CD4-positive, alpha-beta T cell treated with Interferon gamma for 1 hour (primary cell): Measurements from ENCODE around the gene CARS2.
"Not testable (repeated sequence)": the region's sequence is repeated elsewhere in the genome, so short reads cannot be mapped to it uniquely, and the experiment has no call there.

Source experiments
- DNase-seq: peaks from one replicate; pipeline ENCODE4 v3.0.0-alpha.2; 2020

Gene CARS2

DNA sequence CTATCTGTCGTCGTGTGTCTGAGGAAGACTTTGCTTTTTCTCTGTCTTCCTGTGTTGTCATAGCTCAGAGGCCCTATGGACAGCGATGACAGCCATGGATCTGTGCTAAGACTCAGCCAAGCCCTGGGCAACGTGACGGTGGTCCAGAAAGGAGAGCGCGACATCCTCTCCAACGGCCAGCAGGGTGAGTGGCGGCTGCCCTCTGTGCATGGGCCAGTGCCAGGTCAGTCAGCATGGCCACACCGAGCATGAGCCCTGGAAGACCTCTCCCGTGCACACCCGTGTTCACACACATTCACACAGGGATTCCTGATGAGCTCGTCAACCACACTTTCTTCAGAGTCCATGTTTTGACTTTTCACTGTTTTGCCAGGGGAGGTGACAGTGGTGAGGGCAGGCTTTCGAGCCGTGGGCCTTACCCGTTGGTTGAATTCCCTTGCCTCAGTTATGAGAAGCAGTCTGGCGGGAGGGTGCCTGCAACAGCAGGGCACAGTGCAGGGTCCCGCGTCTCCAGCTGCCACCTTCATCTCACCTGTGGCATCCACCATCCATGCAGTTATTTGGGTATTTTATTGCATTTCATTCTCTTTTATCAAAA, 70.4 kb downstream of the CARS2 start:
- DNase-seq = no peak

DNA sequence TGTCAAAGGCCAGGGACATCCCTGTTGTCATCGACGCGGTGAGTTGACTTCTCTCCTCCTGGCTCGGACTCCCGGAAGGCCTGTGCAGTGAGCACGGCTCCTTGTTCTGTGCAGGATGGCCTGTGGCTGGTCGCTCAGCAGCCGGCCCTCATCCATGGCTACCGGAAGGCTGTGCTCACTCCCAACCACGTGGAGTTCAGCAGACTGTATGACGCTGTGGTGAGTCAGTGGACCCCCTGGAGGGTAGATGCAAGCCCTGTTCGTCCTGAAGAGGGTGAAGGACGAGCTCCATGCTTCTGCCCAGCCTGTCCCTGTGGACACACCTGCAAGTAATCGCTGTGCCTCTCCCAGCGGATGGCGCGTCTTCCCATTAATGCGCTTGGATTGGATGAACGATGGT, 71.4 kb downstream of the CARS2 start:
- DNase-seq = no peak

DNA sequence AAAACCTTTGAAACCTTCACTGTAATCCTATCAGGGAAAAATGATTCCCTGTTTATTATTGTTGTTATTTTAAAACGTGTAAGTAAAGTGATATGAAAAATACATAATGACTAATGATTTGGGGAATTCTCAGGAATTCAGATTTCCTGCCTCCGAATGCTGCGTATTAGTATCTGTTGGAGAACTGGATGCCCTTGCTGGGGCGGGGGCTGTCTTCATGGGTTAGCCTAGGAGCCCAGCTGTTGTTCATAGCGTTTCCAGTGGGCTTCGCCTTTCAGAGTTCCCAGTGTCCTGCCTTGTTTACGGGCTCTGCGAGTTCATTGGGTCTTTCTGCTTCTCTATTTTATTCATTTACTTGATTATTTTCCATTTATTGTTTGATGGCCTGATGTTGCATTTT, 72.1 kb downstream of the CARS2 start:
- DNase-seq = no peak

DNA sequence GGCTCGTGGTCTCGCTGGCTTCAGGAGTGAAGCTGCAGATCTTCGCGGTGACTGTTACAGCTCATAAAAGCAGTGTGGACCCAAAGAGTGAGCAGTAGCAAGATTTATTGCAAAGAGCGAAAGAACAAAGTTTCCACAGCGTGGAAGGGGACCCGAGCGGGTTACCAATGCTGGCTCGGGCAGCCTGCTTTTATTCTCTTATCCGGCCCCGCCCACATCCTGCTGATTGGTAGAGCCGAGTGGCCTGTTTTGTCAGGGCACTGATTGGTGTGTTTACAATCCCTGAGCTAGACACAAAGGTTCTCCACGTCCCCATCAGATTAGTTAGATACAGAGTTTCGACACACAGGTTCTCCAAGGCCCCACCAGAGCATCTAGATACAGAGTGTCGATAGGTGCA, 73.7 kb downstream of the CARS2 start:
- DNase-seq = not testable (repeated sequence)

DNA sequence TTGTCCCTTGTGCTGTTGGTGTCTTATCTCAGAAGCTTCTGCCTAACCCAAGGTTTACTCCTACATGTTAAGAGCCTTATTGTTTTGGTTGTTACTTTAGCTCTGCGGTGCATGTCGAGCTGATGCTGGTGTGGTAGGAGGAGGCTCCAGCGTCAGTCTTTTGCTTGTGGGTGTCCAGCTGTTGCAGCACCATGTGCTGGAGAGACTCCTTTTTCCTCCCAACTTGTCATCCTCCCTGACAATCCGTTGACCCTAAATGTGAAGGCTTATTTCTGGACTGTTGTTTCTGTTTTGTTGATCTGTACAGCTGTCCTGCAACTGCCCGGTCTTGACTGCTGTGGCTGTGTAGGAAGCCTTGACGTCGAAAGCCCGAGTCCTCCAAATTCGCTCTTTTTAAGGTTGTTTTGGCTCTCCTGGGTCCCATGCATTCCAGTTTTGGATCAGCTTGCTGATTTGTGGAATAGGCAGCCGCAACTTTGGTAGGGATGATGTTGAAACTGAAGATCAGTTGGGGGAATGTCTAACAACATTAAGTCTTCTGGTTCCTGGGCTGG, 75.3 kb downstream of the CARS2 start:
- DNase-seq = no peak

DNA sequence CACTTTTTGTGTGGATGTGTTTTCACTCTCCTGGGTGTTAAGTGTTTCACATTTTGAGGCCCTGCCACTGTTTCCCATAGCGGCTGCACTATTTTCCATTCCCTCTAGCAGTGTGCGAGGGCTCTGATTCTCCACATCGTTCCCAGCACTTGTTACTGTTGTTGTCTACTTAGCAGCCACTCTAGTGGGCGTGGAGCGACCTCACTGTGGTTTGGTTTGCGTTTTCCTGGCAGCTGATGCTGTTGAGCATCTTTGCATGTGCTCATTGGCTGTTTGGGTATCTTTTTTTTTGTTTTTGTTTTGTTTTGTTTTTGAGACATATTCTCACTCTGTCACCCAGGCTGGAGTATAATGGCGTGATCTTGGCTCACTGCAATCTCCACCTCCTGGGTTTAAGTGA, 76.2 kb downstream of the CARS2 start:
- DNase-seq = peak; percentile 16

DNA sequence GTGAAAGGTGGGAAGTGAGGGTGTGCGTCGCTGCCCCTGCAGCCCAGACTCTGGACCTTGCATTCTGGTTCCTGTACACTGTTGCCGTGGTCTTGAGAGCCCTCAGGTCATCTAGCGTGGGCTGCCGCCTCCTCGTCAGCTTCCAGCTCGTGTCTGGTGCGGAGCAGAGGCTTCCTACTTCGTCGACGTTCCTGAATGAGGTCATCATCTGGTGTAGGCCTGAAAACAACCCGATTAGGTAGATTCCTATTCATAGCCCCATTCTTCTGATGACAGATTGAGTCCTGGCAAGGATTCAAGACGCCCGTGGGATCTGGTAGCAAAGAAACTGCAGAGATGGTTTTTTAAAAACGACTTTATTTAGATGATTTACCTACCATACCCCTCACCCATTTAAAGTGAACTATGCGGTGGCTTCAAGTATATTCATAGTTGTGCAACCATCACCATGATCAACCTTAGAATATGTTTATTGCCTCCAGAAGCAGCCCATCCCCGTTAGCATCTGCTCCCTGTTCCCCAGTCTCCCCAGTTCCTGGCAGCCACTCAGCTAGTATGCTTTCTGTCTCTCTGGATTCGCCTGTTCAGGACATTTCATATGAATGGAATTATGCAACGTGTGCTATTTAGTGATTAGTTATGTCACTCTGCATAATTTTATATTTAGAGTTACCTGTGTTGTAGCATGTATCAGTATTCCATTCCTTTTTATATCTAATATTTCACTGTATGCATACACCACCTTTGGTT, 76.8 kb downstream of the CARS2 start:
- DNase-seq = no peak

DNA sequence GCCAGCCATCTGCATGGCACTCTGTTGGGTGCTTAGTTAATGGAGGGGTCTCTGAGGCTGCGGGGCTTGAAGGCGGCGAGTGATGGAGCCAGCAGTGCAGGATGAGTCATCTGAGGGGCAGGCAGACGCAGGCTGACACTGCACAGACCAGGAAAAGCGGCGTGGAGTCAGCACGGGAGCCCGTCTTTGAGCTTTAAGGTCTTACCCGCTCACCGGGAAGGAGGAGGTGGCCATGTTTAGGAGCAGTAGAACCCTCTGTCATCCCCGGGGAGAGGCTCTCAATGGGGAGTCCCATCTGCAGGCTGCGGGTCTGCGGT, 77.5 kb downstream of the CARS2 start:
- DNase-seq = no peak

DNA sequence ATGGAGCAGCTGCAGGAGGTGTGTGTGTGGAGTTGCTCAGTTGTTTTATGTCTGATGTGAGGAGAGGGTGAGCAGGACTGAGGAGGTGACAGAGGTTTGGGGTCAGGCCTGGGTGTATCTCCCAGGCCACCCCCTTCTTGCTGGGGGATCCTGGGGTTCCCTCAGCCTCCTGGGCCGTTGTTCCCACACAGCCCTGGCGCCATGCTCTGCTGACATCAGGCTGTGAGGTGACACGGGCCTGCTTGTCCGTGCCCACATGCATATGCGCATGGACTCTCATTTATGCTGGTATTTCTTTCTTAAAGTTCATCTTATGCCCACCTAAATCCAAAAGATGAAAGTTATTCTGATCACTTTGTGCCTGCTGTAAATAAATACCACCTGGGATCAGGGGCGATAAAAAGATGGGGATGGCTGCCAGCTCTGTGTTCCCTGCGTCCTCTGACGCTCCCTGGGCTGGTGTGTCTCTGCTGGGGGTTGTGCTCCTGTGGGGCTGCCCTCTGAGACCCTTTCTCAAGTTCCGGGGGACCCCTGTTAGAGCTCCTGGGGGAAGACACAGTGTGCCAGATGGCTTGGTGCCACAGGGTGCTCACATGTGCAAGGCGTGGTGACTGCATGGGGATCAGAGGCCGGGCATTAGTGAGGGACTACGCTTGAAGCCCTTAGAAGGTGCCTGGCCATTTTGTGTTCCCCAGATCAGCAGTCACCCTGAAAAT, 78.0 kb downstream of the CARS2 start:
- no peak for DNase-seq

DNA sequence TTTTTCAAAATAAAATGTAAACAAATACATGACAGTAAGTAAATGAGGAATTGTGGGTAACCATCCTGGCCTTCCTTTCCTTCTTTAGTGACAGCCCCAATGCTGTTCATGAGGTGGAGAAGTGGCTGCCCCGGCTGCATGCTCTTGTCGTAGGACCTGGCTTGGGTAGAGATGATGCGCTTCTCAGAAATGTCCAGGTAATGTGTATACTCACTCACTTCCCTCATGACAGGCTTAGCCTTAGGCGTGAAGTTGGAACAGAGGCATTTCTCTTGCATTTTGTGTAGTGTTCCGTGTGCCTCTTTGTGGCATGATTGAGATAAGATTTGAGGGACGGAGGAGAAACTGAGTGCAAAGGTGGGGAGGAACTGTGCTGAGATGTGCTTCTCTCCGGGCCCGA, 78.6 kb downstream of the CARS2 start:
- no peak for DNase-seq

DNA sequence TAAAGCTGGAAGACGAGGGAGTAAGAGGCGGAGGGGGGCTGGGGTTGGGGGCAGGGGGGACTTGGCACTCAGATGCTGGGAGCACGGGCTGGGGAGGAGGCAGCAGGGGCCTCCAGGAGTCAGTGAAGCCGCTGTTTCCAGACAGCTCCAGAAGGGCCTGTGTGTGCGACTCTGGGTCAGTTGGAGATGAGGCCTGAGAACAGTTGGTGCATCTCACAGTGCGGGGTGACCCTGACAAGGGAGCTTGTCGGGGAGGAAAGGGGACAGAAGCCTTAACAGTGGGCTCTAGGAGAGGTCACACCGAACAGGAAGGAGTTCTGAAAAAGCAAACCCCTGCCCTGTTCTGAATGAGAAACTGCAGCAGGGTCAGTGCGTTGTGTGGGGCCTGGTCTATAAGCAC, 79.4 kb downstream of the CARS2 start:
- DNase-seq = no peak

DNA sequence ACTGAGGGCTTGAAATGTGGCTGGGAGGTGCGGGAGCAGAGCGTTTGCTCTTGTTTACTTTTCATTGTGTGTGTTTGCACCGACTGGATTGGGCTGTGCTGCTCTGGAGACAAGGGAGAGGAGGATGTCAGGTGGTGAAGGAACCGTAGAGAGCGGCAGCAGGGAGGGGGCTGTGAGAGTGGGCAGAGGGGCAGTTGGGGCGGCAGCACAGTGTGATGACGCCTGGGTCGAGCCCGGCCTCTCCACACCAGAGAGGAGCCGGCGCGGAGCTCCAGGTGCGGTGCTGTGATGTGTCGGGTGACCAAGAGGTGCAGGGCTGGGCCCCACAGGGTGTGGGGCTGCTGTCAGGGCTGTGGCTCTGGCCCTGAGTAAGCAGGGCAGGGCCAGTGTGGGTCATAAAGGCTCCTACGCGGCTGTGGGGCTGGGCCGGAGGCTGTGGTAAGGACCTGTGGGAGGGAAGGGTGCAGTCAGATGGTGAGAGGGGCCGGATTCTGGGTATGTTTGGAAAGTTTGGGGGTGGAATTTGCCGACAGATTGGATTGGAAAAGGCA, 80.1 kb downstream of the CARS2 start:
- no peak for DNase-seq

DNA sequence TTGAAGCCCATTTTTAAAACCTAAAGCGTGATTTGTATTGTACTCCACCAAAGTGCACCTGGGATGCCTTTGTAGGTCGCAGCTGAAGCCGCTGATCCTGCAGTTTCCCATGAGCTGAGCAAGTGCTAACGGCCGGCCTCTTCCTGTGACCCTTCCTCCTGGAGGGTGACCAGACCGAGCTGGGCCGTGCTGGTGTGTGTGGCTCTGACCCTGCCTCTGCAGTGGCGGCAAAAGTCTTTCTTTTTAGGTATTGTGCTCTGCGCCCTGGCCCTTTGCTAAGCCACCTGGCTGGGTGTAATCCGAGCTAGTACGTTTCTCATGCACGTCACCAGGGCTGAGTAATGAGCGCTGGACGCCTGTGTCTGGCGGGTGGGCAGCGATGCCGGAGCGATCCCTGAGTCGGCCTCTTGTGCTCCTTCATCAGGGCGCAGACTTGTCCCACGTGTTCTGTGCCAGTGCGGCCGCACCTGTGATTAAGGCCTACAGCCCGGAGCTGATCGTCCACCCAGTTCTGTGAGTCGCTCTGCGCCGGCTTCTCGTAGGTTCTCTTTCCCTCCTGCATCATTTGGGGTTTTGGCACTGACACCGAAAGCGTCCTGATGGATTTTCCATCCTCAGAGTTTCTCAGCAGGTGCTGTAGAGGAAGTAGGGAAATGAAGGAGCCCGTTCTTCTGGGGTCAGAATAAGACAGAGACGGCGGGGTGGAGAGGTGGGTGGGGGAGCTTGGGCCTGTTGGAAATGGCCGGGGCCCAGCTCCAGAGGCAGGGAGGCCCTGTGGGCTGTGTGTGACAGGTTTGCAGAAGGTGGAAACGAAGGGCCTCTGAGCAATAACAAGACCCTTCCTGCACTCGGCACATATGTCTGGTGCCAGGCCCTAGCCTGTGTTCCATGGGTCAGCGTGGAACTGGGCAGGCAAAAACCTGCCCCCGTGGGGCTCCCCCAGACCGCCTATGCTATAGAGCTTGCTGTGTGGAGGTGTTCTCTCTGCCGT, 80.9 kb downstream of the CARS2 start:
- DNase-seq = no peak

DNA sequence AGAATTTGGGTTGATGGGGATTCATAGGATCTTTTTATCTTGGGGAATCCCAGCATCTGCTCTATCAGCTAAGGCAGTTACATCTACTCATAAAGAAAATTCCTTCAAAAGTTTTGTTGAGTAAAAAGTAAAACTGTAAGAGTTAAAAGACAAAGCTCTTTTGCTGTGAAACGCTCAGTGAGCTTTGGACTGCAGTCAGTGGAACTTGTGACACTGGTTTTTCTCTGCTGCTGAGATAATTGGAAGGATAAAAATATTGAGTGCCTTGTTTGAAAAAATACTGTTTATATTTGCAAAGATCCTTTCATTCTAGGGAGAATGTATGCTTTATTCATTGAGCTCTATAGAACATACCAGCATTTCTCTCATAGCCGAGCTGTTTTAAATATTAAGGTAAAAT, 85.3 kb downstream of the CARS2 start:
- no peak for DNase-seq

DNA sequence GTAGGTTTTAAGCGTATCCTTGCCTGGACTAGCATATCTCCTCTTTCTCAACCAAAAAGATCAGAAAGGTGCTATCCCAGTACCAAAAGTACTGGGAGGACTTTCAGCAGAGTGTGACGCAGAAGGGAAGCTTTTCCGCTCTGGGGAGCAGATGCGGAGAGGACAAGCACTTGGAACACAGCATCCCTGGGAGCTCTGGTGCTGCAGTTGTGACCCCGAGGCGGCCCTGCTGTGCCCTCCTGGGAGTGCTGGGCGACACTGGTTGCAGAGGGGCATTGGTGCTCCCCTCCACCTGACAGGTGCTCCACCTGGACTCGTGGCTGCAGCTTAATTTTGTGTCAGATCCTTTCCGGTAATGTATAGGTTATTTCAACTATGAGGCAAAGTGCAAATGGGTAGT, 87.1 kb downstream of the CARS2 start:
- no peak for DNase-seq

DNA sequence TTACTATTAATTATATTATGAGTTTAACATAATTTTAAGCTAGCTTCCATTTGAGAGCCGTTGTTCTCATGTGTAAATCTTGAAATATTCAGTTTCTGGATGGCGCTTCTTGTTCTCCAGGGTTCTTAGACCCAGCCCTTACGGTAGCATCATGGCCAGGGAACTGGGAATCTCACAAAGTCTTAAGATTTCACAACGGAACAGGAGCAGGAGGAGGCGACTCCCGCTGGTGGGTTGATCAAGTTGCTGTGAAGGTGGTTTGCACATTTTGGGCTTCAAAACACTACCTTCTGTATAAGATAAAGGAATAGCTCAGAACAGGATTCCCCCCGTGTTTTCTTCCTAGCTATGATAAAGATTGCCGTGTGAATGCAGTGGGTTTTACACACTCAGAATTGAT, 87.7 kb downstream of the CARS2 start:
- no peak for DNase-seq

DNA sequence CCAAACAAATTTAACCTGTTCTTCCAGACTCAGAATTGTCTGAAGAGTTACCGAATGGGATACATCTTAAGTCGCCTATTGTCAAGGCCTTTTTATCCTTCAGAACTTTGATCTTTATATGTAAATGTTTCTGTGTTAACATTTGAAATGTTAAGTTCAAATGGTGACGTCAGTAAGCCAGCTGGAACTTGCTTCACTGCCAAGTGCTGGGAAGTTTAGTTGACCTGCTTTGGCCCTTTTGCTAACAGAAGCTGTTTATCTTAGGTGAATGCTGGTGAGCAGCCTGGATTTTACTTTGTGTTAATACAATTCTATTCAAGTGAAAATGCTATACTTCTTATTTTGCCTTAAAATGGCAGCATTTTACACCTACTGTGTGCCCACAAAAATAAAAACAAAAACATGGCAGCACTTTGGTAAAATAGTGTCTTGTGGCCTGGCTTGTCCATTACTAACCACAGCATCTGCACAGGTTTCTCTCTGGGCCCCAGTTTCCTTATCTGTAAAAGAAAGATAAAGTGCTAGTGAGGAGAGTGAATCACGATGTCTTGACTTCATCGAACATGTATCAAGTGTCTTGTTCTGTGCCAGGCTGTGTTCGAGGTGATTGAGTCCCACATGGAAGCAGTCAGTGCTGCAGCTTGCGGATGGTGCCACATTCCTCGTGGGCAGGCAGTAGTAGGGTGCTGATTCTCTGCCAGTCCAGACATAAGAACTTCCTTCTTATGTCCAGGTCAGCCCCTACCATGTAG, 88.4 kb downstream of the CARS2 start:
- no peak for DNase-seq

DNA sequence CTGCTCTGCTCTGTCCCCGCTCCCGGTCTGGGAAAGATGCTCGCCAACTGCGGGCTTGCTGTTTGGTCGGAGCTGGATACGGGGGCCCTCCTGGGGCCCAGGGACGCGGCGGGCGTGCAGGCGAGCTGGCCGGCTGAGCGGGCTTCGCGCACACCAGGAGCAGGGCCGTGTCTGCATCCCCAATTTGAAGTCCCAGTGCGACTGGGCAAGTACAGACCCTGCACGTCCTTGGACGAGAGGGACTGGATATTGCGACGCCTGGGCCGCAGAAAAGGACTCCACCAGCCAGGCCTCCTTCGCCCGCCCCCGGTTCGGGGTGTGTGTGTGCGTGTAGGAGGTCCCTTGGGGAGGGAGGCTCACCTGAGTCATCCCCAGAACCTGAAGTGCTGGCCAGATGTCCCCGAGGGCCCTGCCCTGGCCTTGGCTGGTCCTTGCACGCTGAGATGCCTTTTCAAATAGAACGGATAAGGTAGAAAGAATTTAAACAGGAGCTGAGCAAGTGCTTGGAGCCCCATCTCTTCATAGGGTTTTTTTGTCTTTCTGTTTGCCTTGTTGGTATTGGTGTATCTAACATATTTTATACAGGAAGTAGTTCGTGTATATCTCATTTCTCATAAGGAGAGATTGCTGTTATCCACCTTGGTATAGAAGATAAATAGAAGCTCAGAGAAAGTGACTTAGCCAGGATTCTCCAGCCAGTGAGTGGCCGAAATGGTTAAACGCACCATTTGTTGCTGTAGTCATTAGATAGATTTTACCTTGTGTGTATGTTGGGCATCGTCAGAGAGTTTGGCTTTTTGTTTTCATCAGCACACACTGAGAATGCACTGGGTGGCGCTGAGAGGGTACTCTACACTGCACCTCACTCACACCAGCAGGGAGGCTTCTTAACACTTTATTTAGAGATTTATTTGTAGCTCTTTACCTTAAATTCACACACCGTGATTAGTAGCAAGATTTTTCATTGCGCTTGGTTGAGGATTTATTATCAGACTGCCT, 89.5 kb downstream of the CARS2 start:
- no peak for DNase-seq

DNA sequence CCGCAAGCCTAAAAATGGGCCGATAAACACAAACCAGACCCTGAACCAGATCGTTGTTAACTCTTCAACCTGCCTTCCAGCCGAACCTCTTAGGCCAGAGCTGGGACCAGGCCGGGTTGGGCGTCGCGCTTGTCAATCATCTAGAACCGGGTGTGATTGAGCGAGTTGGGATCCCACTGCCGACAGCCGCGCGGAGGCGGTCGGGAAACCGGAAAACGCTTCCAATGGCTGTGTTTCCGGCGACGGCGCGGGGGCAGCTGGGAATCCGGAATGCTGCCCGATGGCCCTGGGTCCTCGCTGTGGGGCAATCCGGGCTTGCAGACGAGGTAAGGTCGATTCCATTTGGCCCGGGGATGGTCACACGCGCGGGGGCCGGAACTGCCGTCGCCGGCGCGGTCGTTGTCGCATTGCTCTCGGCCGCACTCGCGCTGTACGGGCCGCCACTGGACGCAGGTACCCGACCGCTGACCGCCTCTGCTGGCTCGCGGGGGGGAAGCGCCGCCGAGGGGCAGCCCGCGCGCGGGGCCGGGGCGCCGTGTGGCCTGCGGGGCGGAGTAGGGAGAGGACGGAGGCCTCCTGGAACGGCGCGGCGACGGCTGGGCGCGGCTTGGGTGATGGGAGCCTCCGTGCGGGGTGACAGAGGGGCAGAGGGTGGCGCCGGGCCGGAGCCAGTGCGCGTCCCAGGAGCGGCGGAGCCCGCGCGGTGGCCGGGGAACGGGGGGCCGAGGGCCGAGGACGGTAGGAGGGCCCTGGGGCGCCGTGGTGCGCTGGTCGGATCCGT, 90.4 kb downstream of the CARS2 start, which contains the start of gene NAXD:
Gene NAXD (plus strand): TSS at position 224 of the 781 bp plus-strand sequence. CDS start 57 bp downstream, at position 281.
- peak; percentile 75 for DNase-seq

DNA sequence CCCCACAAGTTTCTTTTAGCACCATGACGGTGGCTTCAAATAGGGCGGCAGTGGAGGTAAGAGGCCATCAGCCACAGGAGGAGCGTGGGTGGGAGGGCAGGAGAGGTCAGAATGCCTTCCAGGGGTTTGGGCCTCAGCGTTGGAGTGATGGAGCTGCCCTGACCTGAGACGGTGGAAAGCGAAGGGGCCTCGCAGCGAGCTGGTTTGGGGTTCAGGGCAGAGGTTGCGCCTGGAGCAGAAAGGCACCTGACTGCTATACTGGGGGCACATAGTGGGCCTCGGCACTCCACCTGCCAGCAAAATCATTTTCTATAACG, 91.0 kb downstream of the CARS2 start:
- no peak for DNase-seq
